Measurements from ENCODE around the gene ZNF181. TPM values are rescaled to one million over a fixed set of nuclear protein-coding genes. Genes with fewer than 3 reads are reported as not detected.

Gene ZNF181
- total RNA-seq, 2 donors from 2014 or later, result 8.1 to 8.7 TPM

DNA sequence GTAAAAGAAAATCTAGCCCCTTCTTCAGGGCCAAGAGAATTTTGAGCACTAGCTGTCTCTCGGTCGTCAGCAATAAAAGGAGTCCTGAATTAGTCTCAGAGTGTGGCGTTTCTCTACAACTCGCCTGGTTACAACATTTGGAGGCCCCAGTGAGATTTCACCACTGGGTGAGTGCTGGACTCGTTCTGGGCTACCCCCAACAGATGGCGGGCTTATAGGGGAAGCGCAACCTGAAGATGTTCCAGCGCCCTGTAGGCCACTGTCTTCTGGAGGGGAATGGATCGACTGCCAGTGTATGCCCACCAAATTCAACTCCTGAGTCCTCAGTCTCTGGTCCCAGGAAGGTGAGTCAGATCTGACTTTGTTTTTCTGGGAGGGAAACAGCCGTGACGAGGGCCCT lies 11.7 kb upstream of the ZNF181 start:
- TF ChIP-seq, protein P1, sequence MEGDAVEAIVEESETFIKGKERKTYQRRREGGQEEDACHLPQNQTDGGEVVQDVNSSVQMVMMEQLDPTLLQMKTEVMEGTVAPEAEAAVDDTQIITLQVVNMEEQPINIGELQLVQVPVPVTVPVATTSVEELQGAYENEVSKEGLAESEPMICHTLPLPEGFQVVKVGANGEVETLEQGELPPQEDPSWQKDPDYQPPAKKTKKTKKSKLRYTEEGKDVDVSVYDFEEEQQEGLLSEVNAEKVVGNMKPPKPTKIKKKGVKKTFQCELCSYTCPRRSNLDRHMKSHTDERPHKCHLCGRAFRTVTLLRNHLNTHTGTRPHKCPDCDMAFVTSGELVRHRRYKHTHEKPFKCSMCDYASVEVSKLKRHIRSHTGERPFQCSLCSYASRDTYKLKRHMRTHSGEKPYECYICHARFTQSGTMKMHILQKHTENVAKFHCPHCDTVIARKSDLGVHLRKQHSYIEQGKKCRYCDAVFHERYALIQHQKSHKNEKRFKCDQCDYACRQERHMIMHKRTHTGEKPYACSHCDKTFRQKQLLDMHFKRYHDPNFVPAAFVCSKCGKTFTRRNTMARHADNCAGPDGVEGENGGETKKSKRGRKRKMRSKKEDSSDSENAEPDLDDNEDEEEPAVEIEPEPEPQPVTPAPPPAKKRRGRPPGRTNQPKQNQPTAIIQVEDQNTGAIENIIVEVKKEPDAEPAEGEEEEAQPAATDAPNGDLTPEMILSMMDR (conservative IDR thresholded peaks at IDR 0.05), result no peak
- Histone ChIP-seq H3K27ac (ENCODE audit: low read depth, low read length) (no peak overlapping the region), H3K4me3 (ENCODE audit: low read length) (peak overlapping the region; percentile 56), H3K4me1 (ENCODE audit: control insufficient read depth, insufficient read depth, low read length) (no peaks in the 10 kb centered on the region), H3K9ac (ENCODE audit: extremely low read depth, low read length, poor library complexity, severe bottlenecking) (no peak overlapping the region), H3K9me3 (ENCODE audit: control insufficient read depth, low read length) (peaks cover 23% of the 10 kb centered on the region), H3K27me3 (ENCODE audit: control insufficient read depth, insufficient read depth, low read length, poor library complexity, severe bottlenecking) (no peaks in the 10 kb centered on the region), H3K36me3 (ENCODE audit: control insufficient read depth, insufficient read depth, low read length) (no peaks in the 10 kb centered on the region)
- 74 to 77% methylated on average over 9 to 11 of the region's 11 CpGs for WGBS, 2 experiments (ENCODE audit: insufficient coverage in 1 of 2, insufficient read length in 1 of 2)
- H3K9me3 Mint-ChIP-seq, result peaks cover 18% of the 10 kb centered on the region
- H3K27me3 Mint-ChIP-seq (ENCODE audit: insufficient read depth), result peaks cover 47% of the 10 kb centered on the region
- no peaks in the 10 kb centered on the region for H3K4me1 Mint-ChIP-seq
- H3K27ac Mint-ChIP-seq, result no peak overlapping the region
- no peak overlapping the region for H3K4me3 Mint-ChIP-seq
- H3K36me3 Mint-ChIP-seq (ENCODE audit: low read depth), result no peaks in the 10 kb centered on the region
- no peak for DNase-seq

DNA sequence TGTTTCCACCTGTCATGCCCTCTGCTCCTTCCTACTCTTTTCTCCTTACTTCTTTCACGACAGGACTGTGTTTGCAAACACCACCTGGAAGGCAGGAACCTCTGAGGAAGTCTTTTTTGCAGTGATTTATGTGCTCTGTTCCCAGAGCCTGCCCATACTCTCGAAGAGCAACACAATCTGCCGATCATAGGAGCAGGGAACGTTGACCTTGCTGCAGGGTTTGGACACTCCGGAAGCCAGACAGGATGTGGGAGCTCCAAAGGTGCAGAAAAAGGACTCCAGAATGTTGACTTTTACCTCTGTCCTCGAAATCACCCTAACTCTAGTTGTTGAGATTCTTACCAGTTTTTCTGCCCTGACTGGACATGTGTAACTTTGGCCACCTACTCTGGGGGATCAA lies 8.6 kb upstream of the ZNF181 start:
- Histone ChIP-seq H3K9ac (ENCODE audit: extremely low read depth, low read length, poor library complexity, severe bottlenecking) (no peak overlapping the region), H3K27me3 (ENCODE audit: control insufficient read depth, insufficient read depth, low read length, poor library complexity, severe bottlenecking) (no peaks in the 10 kb centered on the region), H3K9me3 (ENCODE audit: control insufficient read depth, low read length) (peaks cover 41% of the 10 kb centered on the region), H3K4me3 (ENCODE audit: low read length) (peak overlapping the region; percentile 62), H3K4me1 (ENCODE audit: control insufficient read depth, insufficient read depth, low read length) (no peaks in the 10 kb centered on the region), H3K36me3 (ENCODE audit: control insufficient read depth, insufficient read depth, low read length) (no peaks in the 10 kb centered on the region), H3K27ac (ENCODE audit: low read depth, low read length) (no peak overlapping the region)
- no peak overlapping the region for H3K4me3 Mint-ChIP-seq
- DNase-seq, result no peak
- H3K36me3 Mint-ChIP-seq (ENCODE audit: low read depth), result no peaks in the 10 kb centered on the region
- H3K27me3 Mint-ChIP-seq (ENCODE audit: insufficient read depth), result peaks cover 45% of the 10 kb centered on the region
- TF ChIP-seq, protein P1 (conservative IDR thresholded peaks at IDR 0.05), result no peak
- no peak overlapping the region for H3K27ac Mint-ChIP-seq
- no peaks in the 10 kb centered on the region for H3K4me1 Mint-ChIP-seq
- 81 to 86% methylated on average over 4 to 6 of the region's 6 CpGs for WGBS, 2 experiments (ENCODE audit: insufficient coverage in 1 of 2, insufficient read length in 1 of 2)
- peaks cover 25% of the 10 kb centered on the region for H3K9me3 Mint-ChIP-seq

DNA sequence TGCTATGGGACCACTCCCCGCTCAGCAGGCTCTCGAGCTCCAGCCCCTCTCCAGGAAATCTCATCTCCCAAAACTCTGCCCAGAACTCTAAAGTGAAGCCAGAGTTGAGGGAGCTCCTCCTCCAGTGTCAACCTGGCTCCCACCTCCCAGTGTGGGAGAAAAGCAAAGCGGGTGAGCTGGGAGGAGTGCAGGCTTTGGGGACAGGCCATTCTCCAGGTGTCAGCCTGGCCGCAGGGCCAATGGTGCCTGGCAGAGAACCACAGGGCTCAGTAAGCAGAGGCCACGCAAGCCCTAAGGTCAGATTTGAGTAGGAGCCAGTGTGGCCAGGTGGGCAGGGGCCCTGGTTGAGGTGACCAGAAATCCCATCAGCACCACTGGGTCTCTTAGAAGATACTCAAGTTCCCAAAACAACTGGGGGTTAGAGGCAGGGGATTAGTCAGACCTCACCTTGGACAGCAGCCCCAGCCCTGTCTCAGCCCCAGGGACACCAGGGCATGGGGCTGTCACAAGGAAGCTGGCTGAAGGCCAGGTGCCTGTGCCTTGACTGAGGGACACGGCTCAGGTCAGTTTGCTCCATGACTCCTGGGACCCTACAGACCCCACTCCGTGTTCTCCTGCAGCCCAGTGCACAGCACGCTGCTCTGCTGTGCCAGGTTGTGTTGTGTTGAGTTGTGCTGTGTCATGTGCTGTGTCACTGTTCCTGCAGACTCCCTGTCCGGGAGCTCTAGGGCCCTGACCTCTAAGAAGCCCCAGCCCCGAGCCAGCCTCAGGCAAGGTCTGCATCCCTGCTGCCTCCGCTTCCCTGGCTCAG lies 2.8 kb upstream of the ZNF181 start:
- Histone ChIP-seq H3K4me3 (ENCODE audit: low read length) (no peak overlapping the region), H3K27ac (ENCODE audit: low read depth, low read length) (no peak overlapping the region), H3K9me3 (ENCODE audit: control insufficient read depth, low read length) (peaks cover 41% of the 10 kb centered on the region), H3K27me3 (ENCODE audit: control insufficient read depth, insufficient read depth, low read length, poor library complexity, severe bottlenecking) (no peaks in the 10 kb centered on the region), H3K9ac (ENCODE audit: extremely low read depth, low read length, poor library complexity, severe bottlenecking) (no peak overlapping the region), H3K36me3 (ENCODE audit: control insufficient read depth, insufficient read depth, low read length) (peaks cover 8% of the 10 kb centered on the region), H3K4me1 (ENCODE audit: control insufficient read depth, insufficient read depth, low read length) (no peaks in the 10 kb centered on the region)
- no peak for DNase-seq
- peaks cover 3% of the 10 kb centered on the region for H3K27me3 Mint-ChIP-seq (ENCODE audit: insufficient read depth)
- H3K36me3 Mint-ChIP-seq (ENCODE audit: low read depth), result peaks cover 8% of the 10 kb centered on the region
- WGBS, 2 experiments (ENCODE audit: insufficient coverage in 1 of 2, insufficient read length in 1 of 2), result 87% methylated on average over 11 of the region's 11 CpGs; no CpG with 5 or more reads in 1 of the 2 experiments
- H3K4me1 Mint-ChIP-seq, result peaks cover 10% of the 10 kb centered on the region
- H3K9me3 Mint-ChIP-seq, result peaks cover 21% of the 10 kb centered on the region
- H3K27ac Mint-ChIP-seq, result no peak overlapping the region
- no peak overlapping the region for H3K4me3 Mint-ChIP-seq
- TF ChIP-seq, protein P1 (conservative IDR thresholded peaks at IDR 0.05), result no peak

All from endodermal cell (in vitro differentiated cells).